Left hindlimb (tissue), 1 donor: Measurements from ENCODE around the gene FOXD4.
"Not testable (repeated sequence)": the region's sequence is repeated elsewhere in the genome, so short reads cannot be mapped to it uniquely, and the experiment has no call there.

Source experiments
- DNase-seq: peaks from one replicate; pipeline ENCODE4 v3.0.0-alpha.2; 2018

FOXD4 gene

DNA sequence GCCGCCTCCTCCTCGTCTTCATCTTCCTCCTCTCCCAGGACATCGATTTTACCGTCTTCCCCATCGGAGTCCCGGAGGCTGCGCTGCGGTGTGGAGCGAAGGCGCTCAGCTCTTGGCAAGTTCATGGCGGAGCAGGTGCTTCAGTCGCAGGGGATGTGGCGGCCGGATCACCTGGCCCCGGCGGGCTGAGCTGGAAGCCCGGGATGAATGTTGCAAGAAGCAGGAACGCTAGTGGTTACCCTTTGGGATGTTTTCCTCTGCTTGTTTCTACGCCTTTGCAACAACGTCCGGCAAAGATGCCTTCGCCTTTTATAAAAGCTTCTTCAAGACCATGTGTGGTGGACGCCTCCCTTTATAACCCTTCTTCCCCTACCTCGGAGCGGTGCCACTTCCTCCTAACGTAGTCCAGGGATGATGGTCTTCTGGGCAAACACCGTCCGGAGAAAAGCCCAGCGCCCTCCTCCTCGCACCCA lies at the start of gene FOXD4:
FOXD4 (minus strand) TSS at position 423 of the 473 bp plus-strand sequence; CDS start at position 125, 298 bp downstream.
- DNase-seq: not testable (repeated sequence)

GRCh38 chr9:159871-160270 lies 41.7 kb upstream of the FOXD4 start:
- DNase-seq: not testable (repeated sequence)

- DNase-seq: not testable (repeated sequence)
Measured at GRCh38 chr9:151173-151572, 33.0 kb upstream of the FOXD4 start.

- DNase-seq: not testable (repeated sequence)
Measured at GRCh38 chr9:139880-140279, 21.7 kb upstream of the FOXD4 start.

- DNase-seq: not testable (repeated sequence)
Measured at GRCh38 chr9:117144-117994, 848 bp downstream of the FOXD4 start.

- DNase-seq: not testable (repeated sequence)
Measured at GRCh38 chr9:116239-117077, 1.8 kb downstream of the FOXD4 start.

DNA sequence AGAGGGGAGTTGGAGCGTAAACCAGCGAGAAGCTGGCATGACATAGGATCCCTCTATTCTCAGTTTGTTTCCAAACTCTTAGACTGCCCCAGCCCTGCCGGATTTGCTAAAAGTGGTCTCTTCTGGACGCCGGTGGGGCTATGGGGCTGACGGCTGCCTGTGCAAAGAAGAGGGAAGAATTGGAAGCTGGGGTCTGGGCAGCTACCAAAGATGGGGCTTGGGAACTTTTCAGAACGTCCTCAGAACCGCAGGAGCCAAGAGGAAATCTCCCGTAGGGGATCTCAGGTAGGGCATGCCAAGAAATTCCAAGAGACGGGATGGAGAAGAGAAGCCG lies 3.1 kb downstream of the FOXD4 start:
- DNase-seq: not testable (repeated sequence)

DNA sequence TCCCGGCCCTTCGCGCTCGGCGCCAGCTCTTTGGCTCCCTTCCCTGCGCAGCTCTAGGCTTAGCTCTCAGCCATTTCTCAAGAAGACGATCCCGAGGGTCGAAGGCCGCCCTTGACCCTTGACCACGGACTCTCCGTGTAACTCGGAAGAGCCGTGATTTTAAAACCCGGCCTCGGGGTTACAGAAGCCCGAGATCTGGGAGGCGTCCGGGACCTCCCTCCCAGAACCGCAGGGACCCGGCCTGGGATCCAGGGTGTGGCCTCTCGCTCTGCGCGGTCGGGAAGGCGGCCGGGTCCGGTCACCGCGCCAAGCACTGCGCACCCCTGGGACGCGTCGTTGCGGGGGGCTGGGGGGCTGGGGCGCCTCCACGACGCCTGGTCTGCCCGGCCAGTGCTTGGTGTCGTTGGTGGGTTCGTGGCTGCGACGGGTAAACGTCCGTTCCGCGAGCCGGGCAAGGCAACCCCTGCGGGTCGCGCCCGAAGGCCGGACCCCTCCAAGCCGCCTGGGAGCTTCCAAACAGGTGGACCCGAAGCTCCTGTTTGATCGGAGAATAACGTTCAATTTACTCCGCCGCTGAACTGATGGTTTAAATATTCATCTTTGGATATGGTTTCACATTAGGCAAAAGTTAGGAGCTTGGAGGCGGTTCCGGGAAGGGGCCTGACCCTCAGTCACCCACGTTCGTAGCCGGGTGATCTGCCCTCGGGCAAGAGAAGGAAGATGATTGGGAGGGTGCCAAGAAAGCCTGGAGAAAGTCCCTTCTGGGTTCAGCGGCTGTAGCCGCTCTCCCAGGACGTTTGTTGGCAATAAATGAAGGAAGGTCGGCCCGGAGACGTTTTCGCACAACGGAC lies 3.7 kb downstream of the FOXD4 start:
- DNase-seq: not testable (repeated sequence)

DNA sequence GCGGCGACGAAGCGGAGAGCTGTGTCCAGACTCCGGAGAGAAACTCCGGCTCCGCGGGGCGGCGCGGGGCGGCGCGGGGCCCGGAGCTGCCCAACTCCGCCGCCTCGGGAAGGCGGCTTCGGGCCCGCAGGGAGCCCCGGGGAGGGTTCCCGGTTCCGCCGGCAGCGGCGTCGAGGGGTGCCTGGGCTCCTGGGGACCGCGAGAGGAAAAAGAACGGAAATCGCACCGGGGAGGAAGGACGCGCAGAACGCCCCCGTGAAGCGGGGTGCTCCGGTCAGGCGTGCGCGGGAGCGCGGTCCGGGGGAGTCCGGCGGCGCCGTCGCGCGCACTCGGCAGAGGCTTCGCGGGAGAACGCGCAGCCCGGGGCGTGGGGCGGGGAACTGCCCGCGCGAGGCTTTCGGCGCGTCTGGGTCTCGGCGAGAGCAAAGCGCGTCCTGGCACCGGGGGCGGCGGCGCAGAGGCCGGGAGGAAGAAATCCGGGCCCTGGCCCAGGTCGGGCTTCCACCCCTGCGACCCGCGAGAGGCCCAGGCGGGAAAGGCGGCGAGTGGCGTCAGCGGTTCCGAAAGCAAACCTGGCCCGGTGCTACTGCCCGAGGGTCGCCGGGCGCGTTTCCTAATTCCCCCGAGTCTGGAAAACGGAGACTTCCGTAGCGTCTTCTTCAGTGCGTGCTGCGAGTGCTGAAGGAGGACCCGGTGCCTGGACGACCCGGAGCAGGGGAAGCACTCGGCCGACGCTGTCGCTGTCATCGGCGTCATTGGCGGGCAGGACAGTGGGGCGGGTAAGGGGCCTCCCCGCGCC lies 4.5 kb downstream of the FOXD4 start:
- peak; percentile 48 for DNase-seq

- DNase-seq: peak; percentile 43
Measured at GRCh38 chr9:112589-113467, 5.4 kb downstream of the FOXD4 start.

GRCh38 chr9:110672-111071 lies 7.5 kb downstream of the FOXD4 start:
- DNase-seq: not testable (repeated sequence)

DNA sequence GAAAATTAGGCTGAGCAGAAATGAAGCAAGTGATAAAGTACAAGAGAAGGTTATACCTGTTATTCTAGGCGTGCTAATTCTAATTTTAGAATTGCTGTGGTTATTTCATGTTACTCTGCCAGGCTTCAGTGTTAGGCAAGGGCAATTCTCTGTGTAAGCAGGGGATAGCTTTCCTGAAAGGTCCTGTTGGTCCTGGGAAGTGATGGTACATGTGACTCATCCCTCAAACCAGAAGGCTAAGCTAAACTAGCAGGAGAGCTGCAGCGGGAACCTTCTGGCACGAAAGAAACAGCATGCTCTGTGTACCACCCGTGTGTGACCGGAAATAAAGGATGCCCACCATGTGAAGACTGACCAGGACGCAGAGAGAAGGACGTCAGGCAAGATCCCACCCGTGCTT lies 8.7 kb downstream of the FOXD4 start:
- DNase-seq: not testable (repeated sequence)

- DNase-seq: not testable (repeated sequence)
Measured at GRCh38 chr9:108742-109495, 9.3 kb downstream of the FOXD4 start.

DNA sequence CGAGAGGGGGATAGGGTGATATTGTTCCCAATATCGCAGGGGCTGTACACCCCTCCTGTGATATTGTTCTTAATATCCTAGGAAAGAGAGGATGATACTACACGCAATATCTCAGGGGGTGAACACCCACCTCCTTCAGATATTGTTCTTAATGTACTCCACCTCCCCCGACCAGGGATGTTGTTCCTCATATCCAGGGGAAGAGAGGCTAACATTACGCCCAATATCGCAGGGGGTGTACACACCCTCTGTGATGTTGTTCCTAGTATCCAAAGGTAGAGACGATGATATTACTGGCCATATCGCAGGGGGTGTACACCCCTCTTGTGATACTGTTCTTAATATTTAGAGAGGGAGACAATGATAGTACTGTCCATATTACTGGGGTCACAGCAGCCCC lies 12.2 kb downstream of the FOXD4 start:
- not testable (repeated sequence) for DNase-seq

- not testable (repeated sequence) for DNase-seq
Measured at GRCh38 chr9:100430-100829, 17.8 kb downstream of the FOXD4 start.

GRCh38 chr9:99867-100266 lies 18.4 kb downstream of the FOXD4 start:
- not testable (repeated sequence) for DNase-seq

GRCh38 chr9:98775-99174 lies 19.4 kb downstream of the FOXD4 start:
- DNase-seq: not testable (repeated sequence)

DNA sequence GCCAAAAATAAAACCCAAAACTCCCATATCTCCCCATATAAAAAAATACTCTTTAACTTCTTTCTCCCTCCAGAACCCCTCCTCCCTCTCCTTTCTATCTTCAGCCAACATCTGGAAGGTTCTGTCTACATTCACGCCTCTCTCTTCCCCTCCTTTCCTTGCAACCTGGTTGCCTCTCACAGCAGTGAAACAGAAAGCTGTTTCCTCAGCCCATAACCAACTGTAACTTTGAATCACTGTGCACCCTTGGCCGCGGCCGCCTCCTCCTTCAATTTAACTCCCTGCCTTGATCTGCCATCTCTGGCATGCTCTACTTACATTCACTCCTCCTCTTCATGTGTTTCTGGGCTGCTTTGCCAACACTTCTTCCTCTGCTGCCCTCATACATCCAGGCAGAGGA lies 23.2 kb downstream of the FOXD4 start:
- DNase-seq: not testable (repeated sequence)

- DNase-seq: not testable (repeated sequence)
Measured at GRCh38 chr9:94323-94722, 23.9 kb downstream of the FOXD4 start.

DNA sequence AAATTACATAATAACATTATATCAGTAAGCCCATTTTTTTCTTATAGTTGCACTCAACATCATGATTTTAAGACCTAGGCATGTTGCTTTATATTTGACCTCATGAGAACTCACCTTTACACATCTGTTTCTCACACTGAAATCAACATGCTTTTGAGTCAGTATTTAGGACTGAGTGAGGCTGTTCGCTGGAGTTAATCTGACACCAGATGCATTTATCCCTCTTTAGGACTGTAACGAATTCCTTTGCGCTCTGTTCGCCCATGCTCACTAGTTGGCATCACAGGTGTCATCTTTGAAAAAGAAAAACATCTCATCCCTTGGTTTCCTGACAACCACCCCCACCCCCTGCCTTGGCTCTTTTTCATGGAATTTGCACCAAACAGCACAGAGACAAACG lies 24.3 kb downstream of the FOXD4 start:
- DNase-seq: not testable (repeated sequence)
